ENCODE results near the gene FATE1. TPM values are rescaled to one million over a fixed set of nuclear protein-coding genes. Genes with fewer than 3 reads are reported as not detected.

The FATE1 gene
- total RNA-seq, 1 experiment from 2014 or later = not detected

DNA sequence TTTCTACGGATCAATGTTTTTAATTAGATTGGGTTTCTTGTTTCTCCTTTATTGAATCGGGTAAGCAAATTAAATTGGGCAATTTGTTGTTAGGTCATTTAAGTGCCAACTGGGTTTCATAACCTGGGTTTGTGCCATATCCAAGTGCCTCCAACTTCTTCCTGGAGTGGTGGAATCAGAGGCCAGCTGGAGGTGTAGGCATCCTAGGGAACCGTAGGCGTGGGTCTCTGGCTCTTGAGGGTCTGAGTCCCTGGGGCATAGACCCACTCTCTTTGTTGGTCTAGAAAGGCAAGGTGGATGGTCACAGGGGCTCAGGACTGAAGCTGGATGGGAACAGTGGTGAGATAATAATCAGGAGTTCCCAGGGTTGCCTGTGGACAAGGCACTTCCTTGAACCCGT lies 37.0 kb downstream of the FATE1 start:
- CTCF ChIA-PET = interaction anchor here (1.2 to 1.5 kb wide), 2 partner anchors 879 to 883 kb away, joined by 4 to 10 read pairs; no protein-coding TSS in a partner anchor
- POLR2A ChIA-PET = no interaction called here
- H3K27me3 ChIP-seq (ENCODE audit: control insufficient read depth, insufficient read depth, low read length) = no peaks in the 10 kb centered on the region; the same call in 1 of the 2 replicates
- intact Hi-C loops (cut with micrococcal nuclease; ENCODE audit: unreplicated experiment) (loop anchor here (2.0 to 10.0 kb wide), 3 partner anchors 372 to 1064 kb away; partner anchors contain the start of gene GABRQ), in situ Hi-C loops (cut with HindIII; ENCODE audit: low pct_unique_long_range_greater_than_20kb, low sequenced_read_pairs) (no loop called here)
- H3K9me3 ChIP-seq (ENCODE audit: control insufficient read depth, insufficient read depth, low read depth, low read length) = no peaks in the 10 kb centered on the region
- no peak for ATAC-seq
- no peaks in the 10 kb centered on the region for H3K36me3 ChIP-seq (ENCODE audit: control insufficient read depth, insufficient read depth, low read length)
- H3K4me1 ChIP-seq (ENCODE audit: control insufficient read depth, insufficient read depth, low read length) = no peaks in the 10 kb centered on the region
- no peak for DNase-seq (ENCODE audit: low read depth, low spot score)
- TF ChIP-seq SIN3A (IDR thresholded peaks at IDR 0.05; ENCODE audit: borderline replicate concordance, insufficient read depth, low read depth, low read length) (no peak), TCF7L2 (IDR thresholded peaks at IDR 0.05; ENCODE audit: low read depth, low read length) (no peak), POLR2AphosphoS5 (IDR thresholded peaks at IDR 0.05; ENCODE audit: low read depth, low read length) (no peak)
- TF ChIP-seq, protein P1, sequence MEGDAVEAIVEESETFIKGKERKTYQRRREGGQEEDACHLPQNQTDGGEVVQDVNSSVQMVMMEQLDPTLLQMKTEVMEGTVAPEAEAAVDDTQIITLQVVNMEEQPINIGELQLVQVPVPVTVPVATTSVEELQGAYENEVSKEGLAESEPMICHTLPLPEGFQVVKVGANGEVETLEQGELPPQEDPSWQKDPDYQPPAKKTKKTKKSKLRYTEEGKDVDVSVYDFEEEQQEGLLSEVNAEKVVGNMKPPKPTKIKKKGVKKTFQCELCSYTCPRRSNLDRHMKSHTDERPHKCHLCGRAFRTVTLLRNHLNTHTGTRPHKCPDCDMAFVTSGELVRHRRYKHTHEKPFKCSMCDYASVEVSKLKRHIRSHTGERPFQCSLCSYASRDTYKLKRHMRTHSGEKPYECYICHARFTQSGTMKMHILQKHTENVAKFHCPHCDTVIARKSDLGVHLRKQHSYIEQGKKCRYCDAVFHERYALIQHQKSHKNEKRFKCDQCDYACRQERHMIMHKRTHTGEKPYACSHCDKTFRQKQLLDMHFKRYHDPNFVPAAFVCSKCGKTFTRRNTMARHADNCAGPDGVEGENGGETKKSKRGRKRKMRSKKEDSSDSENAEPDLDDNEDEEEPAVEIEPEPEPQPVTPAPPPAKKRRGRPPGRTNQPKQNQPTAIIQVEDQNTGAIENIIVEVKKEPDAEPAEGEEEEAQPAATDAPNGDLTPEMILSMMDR (IDR thresholded peaks at IDR 0.05) = no peak
- TF ChIP-seq, protein P2, sequence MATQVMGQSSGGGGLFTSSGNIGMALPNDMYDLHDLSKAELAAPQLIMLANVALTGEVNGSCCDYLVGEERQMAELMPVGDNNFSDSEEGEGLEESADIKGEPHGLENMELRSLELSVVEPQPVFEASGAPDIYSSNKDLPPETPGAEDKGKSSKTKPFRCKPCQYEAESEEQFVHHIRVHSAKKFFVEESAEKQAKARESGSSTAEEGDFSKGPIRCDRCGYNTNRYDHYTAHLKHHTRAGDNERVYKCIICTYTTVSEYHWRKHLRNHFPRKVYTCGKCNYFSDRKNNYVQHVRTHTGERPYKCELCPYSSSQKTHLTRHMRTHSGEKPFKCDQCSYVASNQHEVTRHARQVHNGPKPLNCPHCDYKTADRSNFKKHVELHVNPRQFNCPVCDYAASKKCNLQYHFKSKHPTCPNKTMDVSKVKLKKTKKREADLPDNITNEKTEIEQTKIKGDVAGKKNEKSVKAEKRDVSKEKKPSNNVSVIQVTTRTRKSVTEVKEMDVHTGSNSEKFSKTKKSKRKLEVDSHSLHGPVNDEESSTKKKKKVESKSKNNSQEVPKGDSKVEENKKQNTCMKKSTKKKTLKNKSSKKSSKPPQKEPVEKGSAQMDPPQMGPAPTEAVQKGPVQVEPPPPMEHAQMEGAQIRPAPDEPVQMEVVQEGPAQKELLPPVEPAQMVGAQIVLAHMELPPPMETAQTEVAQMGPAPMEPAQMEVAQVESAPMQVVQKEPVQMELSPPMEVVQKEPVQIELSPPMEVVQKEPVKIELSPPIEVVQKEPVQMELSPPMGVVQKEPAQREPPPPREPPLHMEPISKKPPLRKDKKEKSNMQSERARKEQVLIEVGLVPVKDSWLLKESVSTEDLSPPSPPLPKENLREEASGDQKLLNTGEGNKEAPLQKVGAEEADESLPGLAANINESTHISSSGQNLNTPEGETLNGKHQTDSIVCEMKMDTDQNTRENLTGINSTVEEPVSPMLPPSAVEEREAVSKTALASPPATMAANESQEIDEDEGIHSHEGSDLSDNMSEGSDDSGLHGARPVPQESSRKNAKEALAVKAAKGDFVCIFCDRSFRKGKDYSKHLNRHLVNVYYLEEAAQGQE (IDR thresholded peaks at IDR 0.05; ENCODE audit: insufficient read depth in 1 of 2, low read depth in 2 of 2, low read length in 1 of 2) = no peak
- H3K27ac ChIP-seq (ENCODE audit: low read length) = no peak overlapping the region
- no peak overlapping the region for H3K4me3 ChIP-seq (ENCODE audit: low read depth in 2 of 2, low read length in 2 of 2)
- BruUV-seq (replicated peaks) = no TSS peak

DNA sequence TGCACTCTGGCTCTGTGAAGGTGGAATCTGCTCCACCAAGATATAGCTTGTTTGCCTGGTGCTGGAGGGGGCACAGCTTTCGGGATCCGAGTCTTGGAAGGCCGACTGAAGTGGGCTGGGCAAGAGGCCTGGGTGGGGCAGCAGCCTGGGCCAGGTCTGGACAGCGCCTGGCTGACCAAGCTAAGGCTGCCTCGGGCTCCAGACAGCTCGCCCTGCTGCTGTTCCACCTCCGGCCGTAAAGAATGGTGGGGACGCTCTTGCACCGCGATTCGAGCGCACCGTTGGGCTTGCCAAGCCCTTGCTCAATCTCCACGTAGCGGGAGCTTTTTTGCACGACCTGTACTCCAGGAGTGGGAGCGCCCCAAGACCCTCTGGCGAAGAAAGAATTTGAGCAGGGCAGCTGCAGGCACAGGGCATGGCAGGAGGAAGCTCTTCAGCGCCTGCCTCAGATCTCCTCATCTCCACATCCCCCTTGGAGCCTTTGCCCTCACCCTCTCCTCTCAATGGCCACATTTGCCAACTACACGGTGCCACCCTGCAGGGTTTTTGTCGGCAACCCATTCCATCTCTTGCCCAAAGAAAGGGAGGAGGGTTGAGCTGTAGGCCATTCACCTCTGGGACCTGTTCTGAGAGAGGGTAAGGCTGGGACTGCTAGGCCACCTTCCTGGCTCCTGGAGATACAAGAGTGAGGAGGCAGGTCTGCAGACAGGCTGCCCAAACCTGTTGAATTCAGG lies 37.6 kb downstream of the FATE1 start:
- DNase-seq (ENCODE audit: low read depth, low spot score) (peak; percentile 22), ATAC-seq (peak; percentile 89)
- in situ Hi-C loops (cut with HindIII; ENCODE audit: low pct_unique_long_range_greater_than_20kb, low sequenced_read_pairs) = no loop called here
- ChIA-PET POLR2A (no interaction called here), CTCF (interaction anchor here (1.2 to 1.5 kb wide), 2 partner anchors 879 to 882 kb away, joined by 4 to 10 read pairs; no protein-coding TSS in a partner anchor)
- no peak overlapping the region for H3K4me3 ChIP-seq (ENCODE audit: low read depth in 2 of 2, low read length in 2 of 2)
- no peak overlapping the region for H3K27ac ChIP-seq (ENCODE audit: low read length)
- TF ChIP-seq SIN3A (IDR thresholded peaks at IDR 0.05; ENCODE audit: borderline replicate concordance, insufficient read depth, low read depth, low read length) (no peak), POLR2AphosphoS5 (IDR thresholded peaks at IDR 0.05; ENCODE audit: low read depth, low read length) (no peak), TCF7L2 (IDR thresholded peaks at IDR 0.05; ENCODE audit: low read depth, low read length) (no peak)
- TF ChIP-seq, protein P1 (IDR thresholded peaks at IDR 0.05) = peak; percentile 88
- TF ChIP-seq, protein P2 (IDR thresholded peaks at IDR 0.05; ENCODE audit: insufficient read depth in 1 of 2, low read depth in 2 of 2, low read length in 1 of 2) = peak; percentile 54 to 82; a peak in 3 of 4 replicates
- intact Hi-C loops (cut with micrococcal nuclease; ENCODE audit: unreplicated experiment) = loop anchor here (2.0 to 10.0 kb wide), 3 partner anchors 371 to 1063 kb away; partner anchors contain the start of gene GABRQ
- H3K36me3 ChIP-seq (ENCODE audit: control insufficient read depth, insufficient read depth, low read length) = no peaks in the 10 kb centered on the region
- no peaks in the 10 kb centered on the region for H3K9me3 ChIP-seq (ENCODE audit: control insufficient read depth, insufficient read depth, low read depth, low read length)
- H3K27me3 ChIP-seq (ENCODE audit: control insufficient read depth, insufficient read depth, low read length) = no peaks in the 10 kb centered on the region; the same call in 1 of the 2 replicates
- H3K4me1 ChIP-seq (ENCODE audit: control insufficient read depth, insufficient read depth, low read length) = no peaks in the 10 kb centered on the region
- BruUV-seq (replicated peaks) = no TSS peak
